GM19324 (cell line): ENCODE data around the gene OLR1.
"Not testable (repeated sequence)": the region's sequence is repeated elsewhere in the genome, so short reads cannot be mapped to it uniquely, and the experiment has no call there.

Source experiments
- ATAC-seq: cut with Tn5 transposase; IDR thresholded peaks from one replicate; pipeline ENCODE4 v1.9.1; 2021; ENCODE audit warnings: mild to moderate bottlenecking, moderate library complexity; ENCODE audit not compliant: unreplicated experiment, low FRiP score

Gene OLR1

GRCh38 chr12:10171973-10172728 lies at the start of gene OLR1:
OLR1 (minus strand) TSS chr12:10172132; CDS start chr12:10172077, 55 bp downstream.
- ATAC-seq: no peak

DNA sequence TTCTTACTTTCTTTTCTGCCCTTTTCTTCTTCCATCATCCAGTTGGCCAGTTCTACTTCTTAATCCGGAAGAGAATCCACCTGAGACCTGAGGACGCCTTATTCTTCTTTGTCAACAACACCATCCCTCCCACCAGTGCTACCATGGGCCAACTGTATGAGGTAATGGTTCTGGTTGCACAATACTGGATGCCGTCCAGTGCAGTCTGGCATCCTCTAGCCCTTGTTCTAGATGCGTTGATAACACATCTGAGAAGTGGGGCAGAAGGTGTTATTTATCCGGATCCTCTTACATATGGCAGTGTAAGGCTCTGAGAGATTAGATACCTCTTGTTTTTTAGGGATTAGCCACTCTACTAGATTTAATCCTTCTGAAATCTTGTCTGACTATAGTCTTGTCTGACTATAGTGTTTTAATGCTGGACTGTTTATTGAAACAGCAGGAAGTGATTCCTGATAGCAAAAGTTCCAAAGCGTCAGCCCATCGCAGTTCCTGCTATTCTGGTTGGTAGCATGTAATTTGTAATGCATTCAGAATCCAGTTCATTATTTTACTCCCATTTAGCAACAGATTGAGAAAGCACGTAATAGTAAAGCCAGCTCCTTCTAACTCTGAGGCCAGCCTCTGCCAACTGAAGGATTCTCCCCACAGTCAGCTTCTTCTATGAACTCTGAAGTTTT lies 48.6 kb upstream of the OLR1 start:
- ATAC-seq: no peak

- no peak for ATAC-seq
These were observed 46.1 kb upstream of the OLR1 start for GRCh38 chr12:10218021-10218420.

GRCh38 chr12:10215946-10216345 lies 44.0 kb upstream of the OLR1 start:
- not testable (repeated sequence) for ATAC-seq

DNA sequence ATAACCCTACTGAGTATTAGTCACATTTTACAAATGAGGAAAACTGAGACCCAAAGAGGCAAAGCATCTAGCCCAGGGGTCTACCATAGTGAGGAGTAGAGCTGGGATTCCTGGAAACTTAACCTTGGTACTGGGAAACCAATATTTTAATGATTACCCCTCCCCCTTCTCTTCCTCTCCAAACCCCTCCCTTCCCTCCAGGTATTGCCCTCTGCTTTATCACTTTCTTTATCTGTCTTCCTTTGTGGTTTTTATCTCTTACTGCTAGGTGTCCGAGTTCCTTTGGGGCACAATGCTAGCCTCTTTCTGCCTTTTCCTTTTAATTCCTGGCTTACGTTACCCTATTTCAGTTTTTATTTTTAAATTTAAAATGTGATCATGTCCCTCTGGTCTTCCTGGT lies 43.5 kb upstream of the OLR1 start:
- ATAC-seq: no peak

GRCh38 chr12:10214895-10215267 lies 42.9 kb upstream of the OLR1 start:
- ATAC-seq: no peak

DNA sequence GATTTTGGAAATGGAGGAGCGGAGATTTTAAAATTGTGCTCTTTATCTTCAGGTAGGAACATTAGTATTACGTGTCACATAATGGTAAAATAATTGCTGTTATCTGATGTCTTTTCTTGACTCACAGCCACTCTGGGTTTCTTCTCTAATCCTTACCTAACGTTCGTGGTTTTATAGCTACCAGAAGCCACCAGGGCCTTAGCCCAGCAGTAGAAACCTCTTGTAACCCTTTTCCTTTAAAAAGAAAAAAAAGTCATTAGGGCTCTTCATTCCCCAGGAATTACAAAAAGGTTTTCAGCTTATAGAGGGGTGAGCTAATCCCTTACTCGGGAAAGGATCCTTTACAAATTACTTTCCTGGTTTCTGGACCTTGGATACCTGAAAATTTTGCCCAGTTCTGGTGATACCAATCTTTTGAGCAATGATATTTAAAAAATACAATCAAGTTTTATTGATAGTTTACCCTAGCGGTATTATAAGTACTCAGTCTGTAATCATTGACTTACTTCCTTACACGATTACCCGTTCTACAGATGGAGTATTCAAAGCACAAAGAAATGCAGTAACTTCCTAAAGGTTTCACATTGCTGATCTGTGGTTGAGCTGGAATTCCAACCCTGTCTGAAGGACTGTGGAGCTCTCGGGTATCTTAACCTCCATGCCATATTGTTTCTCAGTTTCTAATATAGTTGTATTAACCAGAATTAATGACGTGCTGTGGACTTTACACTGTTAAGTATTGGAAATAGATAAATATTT lies 42.4 kb upstream of the OLR1 start:
- ATAC-seq: no peak

DNA sequence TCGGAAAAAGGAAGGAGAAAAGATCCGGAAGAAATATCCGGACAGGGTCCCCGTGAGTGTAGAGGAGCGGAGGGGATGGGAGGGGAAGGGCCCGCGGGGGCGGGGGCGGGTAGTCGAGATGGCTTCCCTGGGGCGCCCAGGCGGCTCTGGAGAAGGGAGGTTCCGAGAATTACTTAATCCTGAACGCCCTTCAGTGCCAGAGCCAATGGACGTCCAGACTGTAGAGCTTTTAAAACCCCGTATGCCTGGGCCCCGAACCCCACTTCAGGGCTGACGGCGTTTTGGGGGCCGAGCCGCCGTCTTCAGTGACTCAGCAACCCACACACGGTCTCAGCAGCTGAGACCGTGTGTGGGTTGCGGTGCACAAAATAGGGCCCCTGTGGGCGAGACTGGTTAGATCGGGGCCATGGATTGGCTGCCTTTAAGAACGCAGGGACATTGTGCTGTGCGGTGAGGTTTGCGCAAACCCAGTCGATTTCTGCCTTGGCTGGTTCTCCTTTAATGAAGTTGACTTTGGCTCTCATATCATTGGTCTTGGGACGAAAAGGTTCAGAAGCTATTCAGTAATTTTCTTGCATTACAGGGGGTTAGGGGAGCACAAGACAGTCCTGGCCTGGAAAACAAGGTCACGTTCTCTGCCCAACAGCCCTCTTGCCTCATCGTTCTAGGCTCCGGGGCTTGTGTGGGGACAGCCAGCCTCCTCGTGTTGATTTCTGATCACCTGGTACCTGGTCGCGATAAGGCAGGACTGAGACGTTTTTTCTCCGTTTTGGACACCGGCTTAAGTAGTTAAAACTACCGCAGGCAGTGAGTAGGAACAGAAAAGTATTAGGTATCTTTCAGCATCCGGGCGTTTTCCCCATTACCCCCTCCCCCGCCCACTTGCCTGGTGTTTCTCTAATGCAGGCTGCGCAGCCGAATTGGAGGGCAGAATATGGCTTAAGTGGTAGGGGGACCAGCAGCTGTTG lies 41.5 kb upstream of the OLR1 start:
- ATAC-seq: peak; percentile 51

DNA sequence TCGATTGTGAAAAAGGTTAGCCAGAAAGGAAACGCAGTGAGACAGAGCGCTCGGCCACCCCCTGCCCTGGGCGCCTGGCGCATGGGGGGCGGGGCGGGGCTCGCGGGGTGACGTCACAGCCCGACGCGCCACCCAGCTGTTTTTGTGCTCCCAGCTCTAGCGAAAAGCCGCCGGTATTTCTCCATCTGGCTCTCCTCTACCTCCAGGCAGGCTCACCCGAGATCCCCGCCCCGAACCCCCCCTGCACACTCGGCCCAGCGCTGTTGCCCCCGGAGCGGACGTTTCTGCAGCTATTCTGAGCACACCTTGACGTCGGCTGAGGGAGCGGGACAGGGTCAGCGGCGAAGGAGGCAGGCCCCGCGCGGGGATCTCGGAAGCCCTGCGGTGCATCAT lies 40.8 kb upstream of the OLR1 start, which contains the start of gene GABARAPL1:
Gene GABARAPL1, plus strand, starts transcription at position 139 of the 393 bp plus-strand sequence. Its CDS starts 253 bp downstream, at position 392.
- ATAC-seq: peak; percentile 67

- ATAC-seq: peak; percentile 65
These were observed 40.2 kb upstream of the OLR1 start for GRCh38 chr12:10211940-10212738.

GRCh38 chr12:10211101-10211939 lies 39.4 kb upstream of the OLR1 start:
- no peak for ATAC-seq

- ATAC-seq: no peak
These were observed 38.3 kb upstream of the OLR1 start for GRCh38 chr12:10210225-10210624.

DNA sequence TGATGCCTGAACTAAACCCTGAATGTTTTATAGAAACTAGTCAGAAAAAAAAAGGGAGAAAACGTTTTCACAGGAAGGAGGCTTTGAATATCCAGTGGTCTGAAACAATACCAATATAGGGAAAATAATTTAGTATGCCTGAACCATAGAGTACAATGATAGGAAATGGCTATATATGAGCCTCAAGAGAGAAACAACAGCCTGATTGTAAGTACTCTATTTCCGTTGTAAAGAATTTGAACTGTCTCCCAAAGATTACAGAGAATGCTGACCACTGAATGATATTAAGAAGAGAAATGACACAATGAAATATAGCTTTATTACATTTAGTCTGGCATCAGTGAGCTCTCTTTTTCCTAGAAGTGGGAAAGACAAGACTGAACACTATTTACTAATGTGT lies 35.2 kb upstream of the OLR1 start:
- ATAC-seq: no peak

- no peak for ATAC-seq
These were observed 33.4 kb upstream of the OLR1 start for GRCh38 chr12:10205220-10205807.

DNA sequence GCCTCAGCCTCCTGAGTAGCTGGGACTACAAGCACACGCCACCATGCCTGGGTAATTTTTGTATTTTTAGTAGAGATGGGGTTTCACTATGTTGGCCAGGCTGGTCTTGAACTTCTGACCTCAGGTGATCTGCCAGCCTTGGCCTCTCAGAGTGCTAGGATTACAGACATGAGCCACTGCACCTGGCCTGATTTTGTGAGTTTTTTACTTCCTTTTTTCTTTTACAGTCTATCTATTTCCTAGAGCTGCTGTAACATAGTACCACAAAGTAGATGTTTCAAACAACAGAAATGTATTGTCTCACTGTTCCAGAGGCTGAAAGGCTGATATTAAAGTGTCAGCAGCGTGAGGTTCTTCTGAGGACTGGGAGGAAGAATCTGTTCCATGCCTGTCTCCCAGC lies 32.6 kb upstream of the OLR1 start:
- ATAC-seq: not testable (repeated sequence)

- ATAC-seq: no peak
These were observed 25.9 kb upstream of the OLR1 start for GRCh38 chr12:10197879-10198278.

- no peak for ATAC-seq
These were observed 24.3 kb upstream of the OLR1 start for GRCh38 chr12:10196210-10196609.

DNA sequence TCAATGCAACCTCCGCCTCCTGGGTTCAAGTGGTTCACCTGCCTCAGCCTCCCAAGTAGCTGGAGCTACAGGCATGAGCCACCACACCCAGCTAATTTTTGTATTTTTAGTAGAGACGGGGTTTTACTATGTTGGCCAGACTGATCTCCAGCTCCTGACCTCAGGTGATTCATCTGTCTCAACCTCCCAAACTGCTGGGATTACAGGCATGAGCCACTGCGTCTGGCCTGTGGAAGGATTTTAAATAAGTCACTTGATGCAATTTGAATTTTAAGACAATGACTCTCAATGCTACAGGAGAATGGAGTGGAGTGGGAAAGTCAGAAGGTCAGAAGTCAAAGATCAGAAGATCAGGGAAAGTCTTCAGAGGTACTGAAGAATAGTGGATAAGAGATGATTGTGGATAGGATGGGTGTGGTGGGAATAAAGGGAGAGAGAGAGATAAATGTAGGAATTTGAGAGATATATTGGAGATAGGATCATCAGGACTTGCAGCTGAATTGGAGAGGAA lies 22.3 kb upstream of the OLR1 start:
- ATAC-seq: no peak
